Upper lobe of left lung (tissue), 4 donors: ENCODE data around the gene MEIS1.

Source experiments
- EP300 ChIP-seq, 4 donors: sonication (generic); formaldehyde crosslinking; IDR thresholded peaks; one replicate each; pipeline ENCODE4 v1.5.1; 2017; ENCODE audit warnings: antibody characterized with exemption in 4 of 4, control low read depth in 2 of 4
- POLR2A ChIP-seq, 4 donors: fragments of 450-650 bp; IDR thresholded peaks; one replicate each; pipeline ENCODE4 v1.5.1; 2016 to 2017; ENCODE audit warnings: antibody characterized with exemption in 4 of 4, mild to moderate bottlenecking in 2 of 4
- POLR2AphosphoS5 ChIP-seq, 2 donors: sonication (generic); formaldehyde crosslinking; IDR thresholded peaks; one replicate each; pipeline ENCODE4 v1.5.1; 2017; ENCODE audit warnings: antibody characterized with exemption in 2 of 2
- TF ChIP-seq, protein P1 (sequence below), 6 experiments: fragments of 450-650 bp in 4 of 6; fragments of 200-600 bp in 2 of 6; sonication (generic) in 2 of 6; IDR thresholded peaks; one replicate each; pipeline ENCODE4 v1.5.1; 2016 to 2019; ENCODE audit warnings: antibody characterized with exemption in 6 of 6

DNA sequence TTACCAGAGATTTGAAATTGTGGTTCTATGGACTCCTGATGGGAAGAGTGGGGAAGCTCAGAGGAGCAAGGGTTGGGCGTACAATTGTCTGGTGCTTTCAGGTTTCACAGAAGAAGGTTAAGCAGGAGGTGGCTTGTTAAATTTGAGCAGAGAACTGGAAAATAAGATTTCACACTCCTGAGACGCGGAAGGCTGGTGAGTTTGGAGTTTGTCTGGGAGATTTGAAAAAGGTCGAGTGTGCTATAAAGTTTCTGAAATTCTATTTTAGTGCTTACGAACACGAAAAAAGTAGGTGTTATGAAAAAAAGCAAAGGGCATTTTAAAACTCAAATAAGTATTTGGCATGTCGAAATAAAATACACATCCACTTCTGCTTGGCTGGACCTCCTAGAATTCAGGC lies 170.1 kb downstream of the MEIS1 start:
- TF ChIP-seq POLR2AphosphoS5 (IDR thresholded peaks at IDR 0.05) (no peak), POLR2A (IDR thresholded peaks at IDR 0.05) (no peak), EP300 (IDR thresholded peaks at IDR 0.05) (no peak)
- TF ChIP-seq, protein P1, sequence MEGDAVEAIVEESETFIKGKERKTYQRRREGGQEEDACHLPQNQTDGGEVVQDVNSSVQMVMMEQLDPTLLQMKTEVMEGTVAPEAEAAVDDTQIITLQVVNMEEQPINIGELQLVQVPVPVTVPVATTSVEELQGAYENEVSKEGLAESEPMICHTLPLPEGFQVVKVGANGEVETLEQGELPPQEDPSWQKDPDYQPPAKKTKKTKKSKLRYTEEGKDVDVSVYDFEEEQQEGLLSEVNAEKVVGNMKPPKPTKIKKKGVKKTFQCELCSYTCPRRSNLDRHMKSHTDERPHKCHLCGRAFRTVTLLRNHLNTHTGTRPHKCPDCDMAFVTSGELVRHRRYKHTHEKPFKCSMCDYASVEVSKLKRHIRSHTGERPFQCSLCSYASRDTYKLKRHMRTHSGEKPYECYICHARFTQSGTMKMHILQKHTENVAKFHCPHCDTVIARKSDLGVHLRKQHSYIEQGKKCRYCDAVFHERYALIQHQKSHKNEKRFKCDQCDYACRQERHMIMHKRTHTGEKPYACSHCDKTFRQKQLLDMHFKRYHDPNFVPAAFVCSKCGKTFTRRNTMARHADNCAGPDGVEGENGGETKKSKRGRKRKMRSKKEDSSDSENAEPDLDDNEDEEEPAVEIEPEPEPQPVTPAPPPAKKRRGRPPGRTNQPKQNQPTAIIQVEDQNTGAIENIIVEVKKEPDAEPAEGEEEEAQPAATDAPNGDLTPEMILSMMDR (IDR thresholded peaks at IDR 0.05): no peak
